Activated T-helper 1 cell treated with anti-CD3 and anti-CD28 coated beads, Interleukin-12 subunit alpha, Interleukin-12 subunit beta, Interleukin-2, Interleukin-4 antibody, amounts not matched to agents 30 ng/mL and 10 ng/mL and 1 ng/mL, durations not matched to agents 14 hours and 24 hours and 36 hours (primary cell): Measurements from ENCODE around the gene CYREN. TPM values are rescaled to one million over a fixed set of nuclear protein-coding genes. Genes with fewer than 3 reads are reported as not detected.
"Not testable (repeated sequence)": the region's sequence is repeated elsewhere in the genome, so short reads cannot be mapped to it uniquely, and the experiment has no call there.

Experiments
- DNase-seq: peaks from one replicate; pipeline ENCODE4 v3.0.0; 2021; ENCODE audit warnings: low spot score
- H3K27ac Mint-ChIP-seq: one replicate; pipeline ENCODE4 v1.8.0; 2021; ENCODE audit warnings: mild to moderate bottlenecking, mixed read lengths
- H3K27me3 Mint-ChIP-seq: one replicate; pipeline ENCODE4 v1.8.0; 2022; ENCODE audit warnings: mild to moderate bottlenecking, moderate library complexity, mixed read lengths; ENCODE audit not compliant: insufficient read depth
- H3K36me3 Mint-ChIP-seq: one replicate; pipeline ENCODE4 v1.8.0; 2021; ENCODE audit warnings: low read depth, mixed read lengths
- H3K4me1 Mint-ChIP-seq: one replicate; pipeline ENCODE4 v1.8.0; 2021; ENCODE audit warnings: low read depth, mixed read lengths
- H3K4me3 Mint-ChIP-seq: one replicate; pipeline ENCODE4 v1.8.0; 2021; ENCODE audit warnings: mild to moderate bottlenecking, moderate library complexity, mixed read lengths
- H3K9me3 Mint-ChIP-seq: one replicate; pipeline ENCODE4 v1.8.0; 2021; ENCODE audit warnings: mixed read lengths
- intact Hi-C: fragments of 100-400 bp; cut with micrococcal nuclease; formaldehyde crosslinking; loops from one replicate; pipeline ENCODE4 v1.15.1; 2024
- total RNA-seq: library from RNA; stranded (reverse); gene quantifications from 2 replicates; pipeline ENCODE4 v1.2.3, GENCODE V29; 2022

Gene CYREN
- total RNA-seq, 1 donor from 2014 or later, result 58.9 TPM

GRCh38 chr7:135181929-135182678 is 11.6 kb upstream of the CYREN start:
- intact Hi-C loops, result no loop called here
- H3K27ac Mint-ChIP-seq, result no peak overlapping the region
- no peaks in the 10 kb centered on the region for H3K27me3 Mint-ChIP-seq
- peaks cover 51% of the 10 kb centered on the region for H3K36me3 Mint-ChIP-seq
- peaks cover 36% of the 10 kb centered on the region for H3K9me3 Mint-ChIP-seq
- no peaks in the 10 kb centered on the region for H3K4me1 Mint-ChIP-seq
- no peak overlapping the region for H3K4me3 Mint-ChIP-seq
- DNase-seq, result no peak

- Mint-ChIP-seq H3K27ac (no peak overlapping the region), H3K27me3 (no peaks in the 10 kb centered on the region), H3K4me1 (no peaks in the 10 kb centered on the region), H3K36me3 (peaks cover 47% of the 10 kb centered on the region), H3K9me3 (peaks cover 36% of the 10 kb centered on the region), H3K4me3 (no peak overlapping the region)
- intact Hi-C loops, result no loop called here
- no peak for DNase-seq
Observed at GRCh38 chr7:135181261-135181928, 10.9 kb upstream of the CYREN start.

GRCh38 chr7:135180122-135180521 is 9.6 kb upstream of the CYREN start:
- H3K9me3 Mint-ChIP-seq, result peaks cover 36% of the 10 kb centered on the region
- H3K36me3 Mint-ChIP-seq, result peaks cover 43% of the 10 kb centered on the region
- intact Hi-C loops, result no loop called here
- H3K27ac Mint-ChIP-seq, result no peak overlapping the region
- H3K4me1 Mint-ChIP-seq, result no peaks in the 10 kb centered on the region
- no peaks in the 10 kb centered on the region for H3K27me3 Mint-ChIP-seq
- no peak overlapping the region for H3K4me3 Mint-ChIP-seq
- no peak for DNase-seq

- no peak overlapping the region for H3K27ac Mint-ChIP-seq
- H3K4me1 Mint-ChIP-seq, result no peaks in the 10 kb centered on the region
- H3K9me3 Mint-ChIP-seq, result peaks cover 36% of the 10 kb centered on the region
- no peak for DNase-seq
- H3K4me3 Mint-ChIP-seq, result no peak overlapping the region
- no peaks in the 10 kb centered on the region for H3K27me3 Mint-ChIP-seq
- peaks cover 42% of the 10 kb centered on the region for H3K36me3 Mint-ChIP-seq
- intact Hi-C loops, result loop anchor here (10.0 kb wide), 1 partner anchor 425 kb away; no protein-coding TSS in a partner anchor
Observed at GRCh38 chr7:135179321-135179925, 8.9 kb upstream of the CYREN start.

- no peak overlapping the region for H3K27ac Mint-ChIP-seq
- DNase-seq, result no peak
- intact Hi-C loops, result loop anchor here (10.0 kb wide), 1 partner anchor 424 kb away; no protein-coding TSS in a partner anchor
- no peaks in the 10 kb centered on the region for H3K27me3 Mint-ChIP-seq
- peaks cover 31% of the 10 kb centered on the region for H3K36me3 Mint-ChIP-seq
- H3K4me1 Mint-ChIP-seq, result no peaks in the 10 kb centered on the region
- H3K4me3 Mint-ChIP-seq, result no peak overlapping the region
- peaks cover 33% of the 10 kb centered on the region for H3K9me3 Mint-ChIP-seq
Observed at GRCh38 chr7:135178364-135178763, 7.9 kb upstream of the CYREN start.

- Mint-ChIP-seq H3K27me3 (no peaks in the 10 kb centered on the region), H3K27ac (no peak overlapping the region), H3K9me3 (peaks cover 23% of the 10 kb centered on the region), H3K36me3 (peaks cover 20% of the 10 kb centered on the region), H3K4me1 (no peaks in the 10 kb centered on the region), H3K4me3 (no peak overlapping the region)
- no peak for DNase-seq
- intact Hi-C loops, result loop anchor here (10.0 kb wide), 1 partner anchor 422 kb away; no protein-coding TSS in a partner anchor
Observed at GRCh38 chr7:135177028-135177696, 6.7 kb upstream of the CYREN start.

- Mint-ChIP-seq H3K36me3 (peaks cover 9% of the 10 kb centered on the region), H3K4me1 (no peaks in the 10 kb centered on the region), H3K27ac (no peak overlapping the region), H3K4me3 (no peak overlapping the region), H3K9me3 (peaks cover 12% of the 10 kb centered on the region), H3K27me3 (no peaks in the 10 kb centered on the region)
- DNase-seq, result no peak
- intact Hi-C loops, result loop anchor here (10.0 kb wide), 1 partner anchor 421 kb away; no protein-coding TSS in a partner anchor
Observed at GRCh38 chr7:135175931-135176330, 5.4 kb upstream of the CYREN start.

GRCh38 chr7:135174941-135175340 is 4.4 kb upstream of the CYREN start:
- Mint-ChIP-seq H3K36me3 (peaks cover 3% of the 10 kb centered on the region), H3K4me3 (no peak overlapping the region), H3K27me3 (no peaks in the 10 kb centered on the region), H3K9me3 (peaks cover 5% of the 10 kb centered on the region), H3K4me1 (peaks cover under 1% of the 10 kb centered on the region), H3K27ac (no peak overlapping the region)
- DNase-seq, result no peak
- intact Hi-C loops, result loop anchor here (5.0 to 10.0 kb wide), 2 partner anchors 308 to 420 kb away; no protein-coding TSS in a partner anchor

- not testable (repeated sequence) for H3K27me3 Mint-ChIP-seq
- peaks cover 11% of the 10 kb centered on the region for H3K4me1 Mint-ChIP-seq
Observed at GRCh38 chr7:135173916-135174315, 3.4 kb upstream of the CYREN start.

GRCh38 chr7:135171581-135172291 is 1.2 kb upstream of the CYREN start:
- Mint-ChIP-seq H3K4me1 (peaks cover 32% of the 10 kb centered on the region), H3K36me3 (peaks cover 24% of the 10 kb centered on the region), H3K4me3 (peak overlapping the region; percentile 95), H3K27ac (peak overlapping the region; percentile 80)
- intact Hi-C loops, result loop anchor here (2.0 to 10.0 kb wide), 4 partner anchors 304 to 713 kb away; partner anchors contain the start of genes AKR1B1 and STMP1
- DNase-seq, H3K27me3 Mint-ChIP-seq, H3K9me3 Mint-ChIP-seq: not testable (repeated sequence)

More at GRCh38 chr7:135173916-135174315, 3.4 kb upstream of the CYREN start:
- not testable (repeated sequence) for DNase-seq, H3K27ac Mint-ChIP-seq, H3K9me3 Mint-ChIP-seq, H3K4me3 Mint-ChIP-seq
- intact Hi-C loops, result loop anchor here (5.0 to 10.0 kb wide), 2 partner anchors 307 to 419 kb away; no protein-coding TSS in a partner anchor
- H3K36me3 Mint-ChIP-seq, result peaks cover 11% of the 10 kb centered on the region

- intact Hi-C loops, result loop anchor here (1.0 to 10.0 kb wide), 10 partner anchors 23 to 712 kb away; partner anchors contain the start of genes AGBL3, AKR1B1, BPGM and CNOT4
- peaks cover 38% of the 10 kb centered on the region for H3K4me1 Mint-ChIP-seq
- not testable (repeated sequence) for H3K9me3 Mint-ChIP-seq, H3K27me3 Mint-ChIP-seq, DNase-seq
- peak overlapping the region; percentile 95 for H3K4me3 Mint-ChIP-seq
- peaks cover 26% of the 10 kb centered on the region for H3K36me3 Mint-ChIP-seq
- H3K27ac Mint-ChIP-seq, result peak overlapping the region; percentile 91
Observed at GRCh38 chr7:135170998-135171481, 533 bp upstream of the CYREN start.

- no peak for DNase-seq
- Mint-ChIP-seq H3K4me3 (peak overlapping the region; percentile 95), H3K27ac (peak overlapping the region; percentile 96), H3K27me3 (no peaks in the 10 kb centered on the region), H3K36me3 (peaks cover 32% of the 10 kb centered on the region), H3K4me1 (peaks cover 38% of the 10 kb centered on the region), H3K9me3 (no peaks in the 10 kb centered on the region)
- intact Hi-C loops, result loop anchor here (1.0 to 10.0 kb wide), 11 partner anchors 10 to 711 kb away; partner anchors contain the start of genes AGBL3, AKR1B1, BPGM and CNOT4
Observed at GRCh38 chr7:135169964-135170273, 588 bp downstream of the CYREN start.
